Heart left ventricle (tissue), 13 donors: Measurements from ENCODE around the gene BGN.

Source experiments
- CTCF ChIP-seq, 12 donors: fragments of 200-600 bp; sonication (generic) in 4 of 12; IDR thresholded peaks; one replicate each; pipeline versions ENCODE4 v1.5.0 to v1.8.0; 2018 to 2022; ENCODE audit warnings: antibody characterized with exemption in 12 of 12, mild to moderate bottlenecking in 5 of 12
- POLR2A ChIP-seq, 2 donors: fragments of 450-650 bp; IDR thresholded peaks; one replicate each; pipeline ENCODE4 v1.6.1; 2017; ENCODE audit warnings: antibody characterized with exemption in 2 of 2, mild to moderate bottlenecking in 2 of 2, moderate library complexity in 2 of 2
- donor health status: ischemic (EF 13 %, LVEDD 7.1; RV severe dilation, severe dysfunction).
- donor health status: DM: no; HTN: yes; CAD: no.
- donor health status: DM: no; HTN: no; CAD: no.
- donor health status: ischemic (EF 25% LVEDD 6.9; RV normal size, moderate dysfunction).
- donor health status: ischemic (EF 25% LVEDD 5.7; RV mildly dilated, moderate dysfunction).
- donor health status: ischemic (EF 35%, LVEDD 5.7; RV mildly dilated, moderate dysfunction).
- donor health status: nonischemic (EF 11% LVEDD 7.7; RV severe dilation, severe dysfunction).
- donor health status: DM: yes; HTN: yes; CAD: no.
- donor health status: PGD.
- donor health status: ischemic (EF 29% LVEDD 5.4; RV normal size, mild dysfunction).
- donor health status: nonischemic (EF 23%, LVEDD 6.1; RV moderate dilation, normal function).

- TF ChIP-seq CTCF (IDR thresholded peaks at IDR 0.05) (no peak), POLR2A (IDR thresholded peaks at IDR 0.05) (no peak)
These were observed 52.4 kb downstream of the BGN start for GRCh38 chrX:153547195-153547594.
